SK-N-SH treated with all-trans-retinoic acid at 6 μM for 48 hours (cell line): Measurements from ENCODE around the gene HTR3A.

Experiments used
- ATAC-seq: fragments of 200-7000 bp; cut with Tn5 transposase; 3 replicates; pipeline ENCODE4 v1.9.1; 2020; ENCODE audit warnings: mild to moderate bottlenecking, moderate library complexity
- ARNTL ChIP-seq: fragments of 450-650 bp; formaldehyde crosslinking; IDR thresholded peaks from 2 replicates; pipeline ENCODE4 v1.5.0; 2020; ENCODE audit warnings: low read depth, mild to moderate bottlenecking, moderate library complexity, borderline replicate concordance
- BACH2 ChIP-seq: fragments of 250-450 bp; sonication (Bioruptor Pico); IDR thresholded peaks from 2 replicates; pipeline ENCODE4 v1.9.0; 2021; ENCODE audit warnings: mild to moderate bottlenecking, borderline replicate concordance
- CSDC2 ChIP-seq: fragments of 250-450 bp; sonication (Bioruptor Pico); IDR thresholded peaks from 2 replicates; pipeline ENCODE4 v1.5.0; 2020; ENCODE audit warnings: mild to moderate bottlenecking, moderate library complexity
- ESRRG ChIP-seq: fragments of 250-450 bp; sonication (Bioruptor Pico); IDR thresholded peaks from 2 replicates; pipeline ENCODE4 v1.6.1; 2021; ENCODE audit warnings: mild to moderate bottlenecking
- GLIS3 ChIP-seq: fragments of 250-450 bp; sonication (Bioruptor Pico); IDR thresholded peaks from 2 replicates; pipeline ENCODE4 v1.5.0; 2020; ENCODE audit warnings: mild to moderate bottlenecking, moderate library complexity
- ISL1 ChIP-seq: fragments of 250-450 bp; sonication (Bioruptor Pico); IDR thresholded peaks from 2 replicates; pipeline ENCODE4 v2.1.2; 2022; ENCODE audit warnings: mild to moderate bottlenecking, moderate library complexity
- OSR1 ChIP-seq: fragments of 250-450 bp; sonication (Bioruptor Pico); IDR thresholded peaks from 2 replicates; pipeline ENCODE4 v1.8.0; 2022; ENCODE audit warnings: moderate library complexity, mild to moderate bottlenecking, inconsistent platforms
- PPARA ChIP-seq: fragments of 250-450 bp; sonication (Bioruptor Pico); IDR thresholded peaks from 2 replicates; pipeline ENCODE4 v1.5.0; 2020; ENCODE audit warnings: mild to moderate bottlenecking, borderline replicate concordance
- RARB ChIP-seq: fragments of 250-450 bp; sonication (Bioruptor Pico); IDR thresholded peaks from 2 replicates; pipeline ENCODE4 v1.8.0; 2021; ENCODE audit warnings: mild to moderate bottlenecking, moderate library complexity
- SNAI2 ChIP-seq: fragments of 250-450 bp; sonication (Bioruptor Pico); IDR thresholded peaks from 2 replicates; pipeline ENCODE4 v1.5.0; 2020; ENCODE audit warnings: mild to moderate bottlenecking, moderate library complexity
- TOX ChIP-seq: fragments of 250-450 bp; sonication (Bioruptor Pico); IDR thresholded peaks from 2 replicates; pipeline ENCODE4 v1.8.0; 2021; ENCODE audit warnings: mild to moderate bottlenecking, moderate library complexity, borderline replicate concordance
- ZC3H10 ChIP-seq: fragments of 250-450 bp; sonication (Bioruptor Pico); IDR thresholded peaks from 2 replicates; pipeline ENCODE4 v1.5.1; 2021; ENCODE audit warnings: mild to moderate bottlenecking, moderate library complexity
- ZFP30 ChIP-seq: fragments of 450-650 bp; formaldehyde crosslinking; IDR thresholded peaks from 2 replicates; pipeline ENCODE4 v1.5.0; 2022; ENCODE audit warnings: mild to moderate bottlenecking, moderate library complexity
- ZNF565 ChIP-seq: fragments of 450-650 bp; formaldehyde crosslinking; conservative IDR thresholded peaks from 2 replicates; pipeline ENCODE4 v1.5.0; 2020; ENCODE audit warnings: low read depth, mild to moderate bottlenecking, moderate library complexity
- ZNF70 ChIP-seq: fragments of 450-650 bp; formaldehyde crosslinking; IDR thresholded peaks from 2 replicates; pipeline ENCODE4 v1.5.0; 2020; ENCODE audit warnings: mild to moderate bottlenecking, moderate library complexity
- ZNF8 ChIP-seq: fragments of 450-650 bp; formaldehyde crosslinking; IDR thresholded peaks from 2 replicates; pipeline ENCODE4 v1.5.0; 2020; ENCODE audit warnings: mild to moderate bottlenecking, moderate library complexity
- TF ChIP-seq, protein P1 (sequence below): fragments of 250-450 bp; sonication (Bioruptor Pico); IDR thresholded peaks from 2 replicates; pipeline ENCODE4 v1.8.0; 2021; ENCODE audit warnings: low read depth, mild to moderate bottlenecking, moderate library complexity, borderline replicate concordance
- TF ChIP-seq, protein P2 (sequence below): fragments of 250-450 bp; sonication (Bioruptor Pico); IDR thresholded peaks from 2 replicates; pipeline ENCODE4 v1.5.0; 2020; ENCODE audit warnings: mild to moderate bottlenecking, moderate library complexity
- TF ChIP-seq, protein P3 (sequence below): fragments of 250-450 bp; sonication (Bioruptor Pico); IDR thresholded peaks from 2 replicates; pipeline ENCODE4 v1.5.1; 2020; ENCODE audit warnings: low read depth, mild to moderate bottlenecking, moderate library complexity
- TF ChIP-seq, protein P4 (sequence below): fragments of 250-450 bp; sonication (Bioruptor Pico); IDR thresholded peaks from 2 replicates; pipeline ENCODE4 v1.5.1; 2021; ENCODE audit warnings: mild to moderate bottlenecking, moderate library complexity

Gene HTR3A

DNA sequence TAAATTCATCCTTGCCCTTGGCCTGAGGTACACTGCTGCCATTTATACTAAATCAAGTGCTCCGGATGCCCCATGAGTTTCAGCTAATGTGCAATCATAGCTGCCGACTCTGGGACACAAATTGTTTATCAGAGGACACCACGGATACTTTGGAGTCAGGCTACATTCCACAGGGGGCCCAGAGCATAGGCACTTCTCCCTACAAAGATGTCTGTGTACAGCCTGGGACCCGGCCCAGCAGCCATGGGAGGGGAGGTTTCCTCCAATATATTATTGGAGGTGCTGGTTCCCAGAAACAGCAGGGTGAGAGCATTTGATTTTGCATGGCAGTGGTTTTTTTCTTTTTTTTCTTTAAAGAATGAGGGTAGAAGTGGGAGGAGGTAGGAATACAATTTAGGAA lies 39.0 kb upstream of the HTR3A start:
- no peak for TF ChIP-seq ESRRG
- no peak for TF ChIP-seq SNAI2 (CRISPR knock-in tag)
- TF ChIP-seq, protein P1, sequence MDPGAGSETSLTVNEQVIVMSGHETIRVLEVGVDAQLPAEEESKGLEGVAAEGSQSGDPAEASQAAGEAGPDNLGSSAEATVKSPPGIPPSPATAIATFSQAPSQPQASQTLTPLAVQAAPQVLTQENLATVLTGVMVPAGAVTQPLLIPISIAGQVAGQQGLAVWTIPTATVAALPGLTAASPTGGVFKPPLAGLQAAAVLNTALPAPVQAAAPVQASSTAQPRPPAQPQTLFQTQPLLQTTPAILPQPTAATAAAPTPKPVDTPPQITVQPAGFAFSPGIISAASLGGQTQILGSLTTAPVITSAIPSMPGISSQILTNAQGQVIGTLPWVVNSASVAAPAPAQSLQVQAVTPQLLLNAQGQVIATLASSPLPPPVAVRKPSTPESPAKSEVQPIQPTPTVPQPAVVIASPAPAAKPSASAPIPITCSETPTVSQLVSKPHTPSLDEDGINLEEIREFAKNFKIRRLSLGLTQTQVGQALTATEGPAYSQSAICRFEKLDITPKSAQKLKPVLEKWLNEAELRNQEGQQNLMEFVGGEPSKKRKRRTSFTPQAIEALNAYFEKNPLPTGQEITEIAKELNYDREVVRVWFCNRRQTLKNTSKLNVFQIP (CRISPR knock-in tag): no peak
- no peak for TF ChIP-seq RARB
- no peak for TF ChIP-seq ARNTL (CRISPR knock-in tag)
- TF ChIP-seq ZFP30 (CRISPR knock-in tag): no peak
- TF ChIP-seq GLIS3: no peak
- no peak for TF ChIP-seq CSDC2 (CRISPR knock-in tag)
- no peak for TF ChIP-seq ZC3H10 (CRISPR knock-in tag)
- no peak for TF ChIP-seq PPARA (CRISPR knock-in tag)
- TF ChIP-seq BACH2 (CRISPR knock-in tag): no peak
- TF ChIP-seq TOX (CRISPR knock-in tag): no peak
- TF ChIP-seq, protein P2, sequence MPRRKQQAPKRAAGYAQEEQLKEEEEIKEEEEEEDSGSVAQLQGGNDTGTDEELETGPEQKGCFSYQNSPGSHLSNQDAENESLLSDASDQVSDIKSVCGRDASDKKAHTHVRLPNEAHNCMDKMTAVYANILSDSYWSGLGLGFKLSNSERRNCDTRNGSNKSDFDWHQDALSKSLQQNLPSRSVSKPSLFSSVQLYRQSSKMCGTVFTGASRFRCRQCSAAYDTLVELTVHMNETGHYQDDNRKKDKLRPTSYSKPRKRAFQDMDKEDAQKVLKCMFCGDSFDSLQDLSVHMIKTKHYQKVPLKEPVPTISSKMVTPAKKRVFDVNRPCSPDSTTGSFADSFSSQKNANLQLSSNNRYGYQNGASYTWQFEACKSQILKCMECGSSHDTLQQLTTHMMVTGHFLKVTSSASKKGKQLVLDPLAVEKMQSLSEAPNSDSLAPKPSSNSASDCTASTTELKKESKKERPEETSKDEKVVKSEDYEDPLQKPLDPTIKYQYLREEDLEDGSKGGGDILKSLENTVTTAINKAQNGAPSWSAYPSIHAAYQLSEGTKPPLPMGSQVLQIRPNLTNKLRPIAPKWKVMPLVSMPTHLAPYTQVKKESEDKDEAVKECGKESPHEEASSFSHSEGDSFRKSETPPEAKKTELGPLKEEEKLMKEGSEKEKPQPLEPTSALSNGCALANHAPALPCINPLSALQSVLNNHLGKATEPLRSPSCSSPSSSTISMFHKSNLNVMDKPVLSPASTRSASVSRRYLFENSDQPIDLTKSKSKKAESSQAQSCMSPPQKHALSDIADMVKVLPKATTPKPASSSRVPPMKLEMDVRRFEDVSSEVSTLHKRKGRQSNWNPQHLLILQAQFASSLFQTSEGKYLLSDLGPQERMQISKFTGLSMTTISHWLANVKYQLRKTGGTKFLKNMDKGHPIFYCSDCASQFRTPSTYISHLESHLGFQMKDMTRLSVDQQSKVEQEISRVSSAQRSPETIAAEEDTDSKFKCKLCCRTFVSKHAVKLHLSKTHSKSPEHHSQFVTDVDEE (CRISPR knock-in tag): no peak
- TF ChIP-seq, protein P3, sequence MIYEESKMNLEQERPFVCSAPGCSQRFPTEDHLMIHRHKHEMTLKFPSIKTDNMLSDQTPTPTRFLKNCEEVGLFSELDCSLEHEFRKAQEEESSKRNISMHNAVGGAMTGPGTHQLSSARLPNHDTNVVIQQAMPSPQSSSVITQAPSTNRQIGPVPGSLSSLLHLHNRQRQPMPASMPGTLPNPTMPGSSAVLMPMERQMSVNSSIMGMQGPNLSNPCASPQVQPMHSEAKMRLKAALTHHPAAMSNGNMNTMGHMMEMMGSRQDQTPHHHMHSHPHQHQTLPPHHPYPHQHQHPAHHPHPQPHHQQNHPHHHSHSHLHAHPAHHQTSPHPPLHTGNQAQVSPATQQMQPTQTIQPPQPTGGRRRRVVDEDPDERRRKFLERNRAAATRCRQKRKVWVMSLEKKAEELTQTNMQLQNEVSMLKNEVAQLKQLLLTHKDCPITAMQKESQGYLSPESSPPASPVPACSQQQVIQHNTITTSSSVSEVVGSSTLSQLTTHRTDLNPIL: no peak
- TF ChIP-seq, all 23 proteins: peak for 0
- ATAC-seq: no peak

DNA sequence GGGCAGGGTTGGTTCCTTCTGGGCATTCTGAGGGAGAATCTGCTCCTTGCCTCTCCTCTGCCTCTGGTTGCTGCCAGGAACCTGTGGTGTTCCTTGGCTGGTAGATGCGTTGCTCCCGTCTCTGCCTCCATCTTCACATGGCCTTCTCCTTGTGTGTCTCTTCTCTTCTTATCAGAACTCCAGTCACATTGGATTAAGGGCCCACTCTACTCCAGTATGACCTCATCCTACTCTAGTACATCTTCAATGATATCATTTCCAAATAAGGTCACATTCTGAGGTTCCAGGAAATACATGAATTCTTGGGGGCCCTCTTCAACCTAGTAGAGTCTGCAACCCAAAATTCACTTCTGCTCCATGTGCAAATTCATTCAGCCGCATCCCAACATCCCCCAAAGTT lies 37.0 kb upstream of the HTR3A start:
- no peak for ATAC-seq
- no peak for TF ChIP-seq ISL1 (CRISPR knock-in tag)
- no peak for TF ChIP-seq TOX (CRISPR knock-in tag)
- no peak for TF ChIP-seq ARNTL (CRISPR knock-in tag)
- TF ChIP-seq ZNF70 (CRISPR knock-in tag): no peak
- no peak for TF ChIP-seq SNAI2 (CRISPR knock-in tag)
- TF ChIP-seq, protein P4, sequence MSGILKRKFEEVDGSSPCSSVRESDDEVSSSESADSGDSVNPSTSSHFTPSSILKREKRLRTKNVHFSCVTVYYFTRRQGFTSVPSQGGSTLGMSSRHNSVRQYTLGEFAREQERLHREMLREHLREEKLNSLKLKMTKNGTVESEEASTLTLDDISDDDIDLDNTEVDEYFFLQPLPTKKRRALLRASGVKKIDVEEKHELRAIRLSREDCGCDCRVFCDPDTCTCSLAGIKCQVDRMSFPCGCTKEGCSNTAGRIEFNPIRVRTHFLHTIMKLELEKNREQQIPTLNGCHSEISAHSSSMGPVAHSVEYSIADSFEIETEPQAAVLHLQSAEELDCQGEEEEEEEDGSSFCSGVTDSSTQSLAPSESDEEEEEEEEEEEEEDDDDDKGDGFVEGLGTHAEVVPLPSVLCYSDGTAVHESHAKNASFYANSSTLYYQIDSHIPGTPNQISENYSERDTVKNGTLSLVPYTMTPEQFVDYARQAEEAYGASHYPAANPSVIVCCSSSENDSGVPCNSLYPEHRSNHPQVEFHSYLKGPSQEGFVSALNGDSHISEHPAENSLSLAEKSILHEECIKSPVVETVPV (CRISPR knock-in tag): no peak
- TF ChIP-seq ESRRG: no peak
- no peak for TF ChIP-seq OSR1
- TF ChIP-seq, protein P3: no peak
- TF ChIP-seq, protein P2 (CRISPR knock-in tag): no peak
- no peak for TF ChIP-seq PPARA (CRISPR knock-in tag)
- no peak for TF ChIP-seq ZNF565 (CRISPR knock-in tag)
- no peak for TF ChIP-seq GLIS3
- TF ChIP-seq ZNF8: no peak
- no peak for TF ChIP-seq RARB
